SK-MEL-5 (cell line): Measurements from ENCODE around the gene RAB6A. TPM values are rescaled to one million over a fixed set of nuclear protein-coding genes. Genes with fewer than 3 reads are reported as not detected.
"Not testable (repeated sequence)": the region's sequence is repeated elsewhere in the genome, so short reads cannot be mapped to it uniquely, and the experiment has no call there.

Experiments
- DNase-seq: peaks from one replicate; pipeline ENCODE4 v3.0.0-alpha.2; 2016; ENCODE audit warnings: low read depth, low spot score
- in situ Hi-C: cut with HindIII; loops from 2 replicates; pipeline ENCODE4 v1.10.0; 2016; ENCODE audit warnings: low sequenced_read_pairs, high pct_unique_total_duplicates, low pct_unique_long_range_greater_than_20kb
- polyA plus RNA-seq, 2 experiments: library from polyadenylated mRNA; depleted of rRNA; stranded (reverse); fragments of >200 nt; gene quantifications; 2 replicates each; pipeline ENCODE4 v1.2.3, GENCODE V29; 2015
- total RNA-seq: library from RNA; depleted of rRNA; stranded (reverse); fragments of >200 nt; shearing (Covaris generic); gene quantifications from 2 replicates; pipeline ENCODE4 v1.2.3, GENCODE V29; 2014; rRNA removed

Gene RAB6A
- 78.3 and 82.4 TPM in 2 replicates for total RNA-seq
- 89.0 and 137 TPM in 2 replicates for polyA plus RNA-seq (2015; cell fraction: cytosol; rRNA removed)
- polyA plus RNA-seq (2015; cell fraction: nucleus; rRNA removed): 32.9 and 38.4 TPM in 2 replicates

DNA sequence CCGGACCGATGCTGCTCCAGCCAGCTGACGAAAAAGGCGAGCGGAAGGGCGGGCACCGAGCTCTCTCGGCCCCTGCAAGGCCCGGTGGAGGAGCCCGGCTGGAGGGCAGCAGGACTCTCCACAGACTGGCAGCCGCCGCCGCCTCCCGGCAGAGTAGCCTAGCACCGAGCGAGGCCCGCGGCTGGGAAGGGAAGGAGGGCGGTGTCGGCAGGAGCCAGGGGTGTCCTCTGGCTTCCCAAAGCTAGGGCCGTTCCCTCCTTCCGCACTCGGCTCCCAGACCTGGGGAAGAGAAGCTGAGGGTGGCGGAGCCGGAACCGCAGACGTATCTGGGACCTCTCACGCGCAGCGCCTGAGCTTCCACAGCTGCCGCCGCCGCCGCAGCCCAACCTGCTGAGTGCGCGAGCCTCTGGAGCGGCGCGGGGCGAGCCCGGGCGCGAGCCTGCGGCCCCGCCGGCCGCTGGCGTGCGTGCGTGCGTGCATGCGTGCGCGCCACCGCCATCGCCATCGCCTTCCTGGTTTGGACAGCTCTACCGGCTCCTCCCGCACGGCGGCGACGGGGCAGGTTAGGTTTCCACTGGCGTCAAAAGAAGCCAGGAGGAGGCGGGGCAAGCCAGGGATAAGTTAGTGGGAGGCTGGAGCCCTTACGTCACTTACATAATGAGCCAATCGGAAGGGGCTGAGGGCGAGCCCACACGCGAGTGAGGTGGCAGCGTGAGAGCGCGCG, at the start of gene RAB6A:
Gene RAB6A (minus strand): TSS at position 396 of the 724 bp plus-strand sequence. CDS start 439 bp downstream, outside the sequence.
- in situ Hi-C loops: no loop called here
- peak; percentile 100 for DNase-seq

DNA sequence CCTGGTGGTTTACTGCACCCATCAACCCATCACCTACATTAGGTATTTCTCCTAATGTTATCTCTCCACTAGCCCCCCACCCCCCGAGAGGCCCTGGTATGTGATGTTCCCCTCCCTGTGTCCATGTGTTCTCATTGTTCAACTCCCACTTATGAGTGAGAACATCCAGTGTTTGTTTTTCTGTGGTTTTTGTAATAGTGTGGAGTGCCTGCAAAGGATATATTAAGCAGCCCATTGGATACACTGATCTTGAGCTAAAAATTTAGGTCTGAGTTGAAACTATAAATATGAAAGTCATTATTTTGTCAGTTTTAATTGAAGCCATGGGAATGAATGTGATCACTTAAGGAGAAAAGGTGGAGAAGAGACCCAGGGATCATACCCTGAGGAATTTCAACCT, 49.8 kb upstream of the RAB6A start:
- in situ Hi-C loops: no loop called here
- no peak for DNase-seq

DNA sequence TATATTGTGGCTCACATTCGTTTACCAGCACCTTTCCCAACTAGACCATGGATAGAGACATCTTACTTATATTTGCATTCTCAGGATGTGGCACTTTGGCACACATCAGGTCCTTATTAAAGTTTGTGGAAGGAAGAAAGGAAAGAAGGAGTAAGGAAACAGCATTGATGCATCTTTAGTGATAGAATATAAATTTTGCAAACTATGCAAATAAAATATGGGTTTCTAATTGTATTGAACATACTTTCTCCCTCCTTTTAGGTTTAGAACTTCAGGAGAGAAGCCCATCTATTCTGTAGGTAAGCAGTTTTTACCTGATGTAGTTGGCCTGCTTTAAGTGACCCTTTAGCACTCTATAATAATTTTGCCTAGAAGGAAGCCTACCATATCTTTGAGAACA, 47.2 kb upstream of the RAB6A start:
- no peak for DNase-seq
- in situ Hi-C loops: no loop called here

DNA sequence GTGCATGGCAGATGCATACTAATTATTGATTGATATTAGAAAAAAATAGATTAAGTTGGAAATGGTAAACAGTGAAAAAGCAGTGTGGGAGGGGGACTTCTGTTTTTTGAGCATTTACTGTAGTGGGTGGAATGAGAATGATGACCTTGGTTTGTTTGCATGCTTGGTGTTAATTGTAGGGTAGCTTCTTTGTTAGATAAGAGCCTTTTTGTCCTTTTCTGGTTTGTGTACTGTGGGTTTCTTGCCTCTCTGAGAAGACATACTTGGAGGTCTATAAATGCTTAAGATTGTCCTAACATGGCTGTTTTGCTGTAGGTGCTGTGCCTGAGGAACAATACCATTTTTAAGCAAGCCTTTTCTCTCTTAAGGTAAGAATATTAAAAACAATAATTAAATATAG, 43.8 kb upstream of the RAB6A start:
- DNase-seq: no peak
- in situ Hi-C loops: no loop called here

DNA sequence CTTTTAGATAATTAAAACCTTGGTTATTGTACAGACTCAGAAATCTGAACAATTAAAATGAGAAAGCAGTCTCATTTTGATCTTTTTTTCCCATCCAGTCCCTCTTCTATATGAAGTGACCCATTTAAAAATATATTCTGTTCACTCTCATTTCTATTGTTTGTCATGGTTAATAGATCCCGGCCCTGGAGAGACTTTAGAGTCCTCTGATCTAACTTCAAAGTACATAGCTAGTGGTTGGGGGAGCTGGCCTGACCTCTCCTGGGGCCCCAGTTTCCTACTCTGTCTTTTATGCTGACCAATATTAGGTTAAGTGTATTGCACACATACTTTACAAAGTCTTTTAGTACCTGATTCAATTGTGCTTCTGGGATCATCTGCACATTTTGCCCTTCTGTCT, 40.3 kb upstream of the RAB6A start:
- in situ Hi-C loops: no loop called here
- no peak for DNase-seq

DNA sequence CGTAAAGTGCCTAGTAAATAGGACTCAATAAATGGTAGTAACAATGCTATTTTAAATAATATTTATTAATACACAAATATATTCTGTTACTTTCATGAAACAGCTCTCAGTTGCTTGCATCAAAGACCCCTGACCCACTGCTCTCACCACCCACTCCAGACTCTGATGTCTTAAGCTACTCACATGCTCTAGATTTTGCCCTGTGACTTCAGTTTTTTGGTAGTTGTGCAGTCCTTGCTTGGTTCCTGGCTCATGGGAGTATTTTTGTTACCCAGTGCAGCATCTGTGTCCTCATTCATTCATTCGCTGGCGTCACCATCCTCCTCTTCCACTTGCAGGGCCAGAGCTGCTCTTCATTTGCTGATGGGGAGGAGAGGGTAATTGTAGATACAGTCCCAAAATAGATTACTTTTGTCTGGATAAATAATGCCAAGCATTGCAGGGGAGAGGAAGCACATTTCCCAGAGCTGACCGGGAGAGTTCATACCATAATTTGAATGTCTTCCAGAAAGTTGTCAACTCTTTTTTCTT, 39.5 kb upstream of the RAB6A start:
- DNase-seq: no peak
- in situ Hi-C loops: no loop called here

DNA sequence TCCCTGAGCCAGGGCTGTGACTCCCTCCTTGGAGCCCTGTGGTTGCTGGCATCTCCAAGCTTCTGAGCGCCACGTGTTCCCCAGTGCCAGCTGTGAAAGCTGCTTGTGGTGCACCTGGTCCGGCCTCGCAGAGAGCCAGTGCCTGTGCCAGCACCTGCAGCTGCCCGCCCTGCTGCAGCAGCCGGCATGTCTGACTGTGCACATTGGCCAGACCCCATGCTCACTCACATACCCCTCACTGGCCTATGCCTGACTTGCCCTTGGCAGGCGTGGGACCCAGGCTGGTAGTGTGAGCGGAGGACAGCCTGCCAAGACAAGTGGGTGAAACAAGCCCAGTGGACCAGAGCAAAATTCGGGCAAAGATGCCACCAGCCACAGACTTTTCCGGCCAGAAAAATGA, 36.6 kb upstream of the RAB6A start:
- no peak for DNase-seq
- in situ Hi-C loops: no loop called here

DNA sequence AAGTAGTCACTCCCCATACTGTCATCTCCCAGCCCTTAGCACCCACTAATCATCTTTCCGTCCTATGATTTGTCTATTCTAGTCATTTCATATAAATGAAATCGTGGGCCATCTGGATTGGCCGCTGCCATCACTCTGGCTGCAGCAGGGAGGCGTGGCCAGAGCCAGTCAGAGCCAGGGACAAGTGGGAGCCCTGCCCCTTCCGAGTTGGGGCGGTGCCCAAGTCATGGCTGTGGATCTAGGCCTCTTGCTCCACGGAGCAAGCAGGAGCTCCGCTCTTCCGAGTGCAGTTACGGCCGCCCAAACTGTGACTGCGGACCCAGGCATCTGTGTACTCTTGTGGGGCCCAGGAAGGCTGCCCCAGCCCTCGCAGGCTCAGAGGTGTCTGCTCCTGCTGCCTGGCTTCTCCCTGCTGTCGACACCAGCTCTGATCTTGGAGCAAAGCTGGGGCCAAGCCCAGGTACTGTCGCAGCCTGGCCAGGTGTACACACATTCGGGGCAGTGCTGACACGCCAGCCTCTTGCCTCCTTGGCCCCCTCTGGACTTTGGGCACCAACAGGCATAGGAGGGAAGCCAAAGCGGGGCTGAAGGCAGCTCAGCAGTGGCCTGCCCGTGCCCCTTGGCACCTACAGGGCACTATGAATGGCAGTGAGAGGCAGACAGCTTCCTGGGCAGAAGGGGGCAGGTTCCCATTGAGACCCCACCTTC, 35.2 kb upstream of the RAB6A start:
- in situ Hi-C loops: no loop called here
- peak; percentile 37 for DNase-seq

DNA sequence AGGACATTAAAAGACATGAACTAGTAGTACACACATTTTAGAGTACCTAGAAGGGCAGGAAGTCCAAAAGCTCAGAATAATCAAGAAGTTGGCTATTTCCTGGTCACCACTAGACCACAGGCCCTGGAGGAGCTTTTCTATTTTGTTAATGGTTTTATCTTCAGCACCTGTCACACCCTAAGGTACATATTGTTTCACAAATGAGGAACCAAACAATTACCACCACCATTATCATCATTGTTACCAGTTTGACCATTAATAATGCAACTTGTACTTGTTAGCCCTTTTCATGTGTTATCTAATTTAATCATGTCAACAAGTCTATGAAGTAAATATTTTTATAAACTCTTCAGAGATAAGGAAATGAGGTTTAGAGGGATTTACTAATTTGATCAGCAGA, 31.7 kb upstream of the RAB6A start:
- in situ Hi-C loops: no loop called here
- no peak for DNase-seq

DNA sequence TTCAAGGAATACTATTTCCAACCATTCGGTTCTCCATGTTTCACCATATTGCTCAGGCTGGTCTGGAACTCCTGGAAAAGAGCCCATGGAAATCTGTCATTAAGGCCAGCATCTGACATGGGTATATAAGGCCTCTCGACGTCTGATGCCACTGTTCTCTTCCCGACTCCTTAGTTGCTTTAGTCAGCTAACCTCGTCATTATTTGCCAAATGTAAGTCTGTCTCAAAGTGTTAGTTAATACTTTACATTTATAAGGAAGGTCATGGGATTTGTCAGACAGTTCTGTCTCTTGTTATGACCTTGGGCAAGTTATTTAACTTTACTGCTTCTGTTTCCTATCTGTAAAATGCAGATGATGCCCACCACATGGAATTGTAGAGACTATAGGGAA, 28.4 kb upstream of the RAB6A start:
- in situ Hi-C loops: no loop called here
- DNase-seq: peak; percentile 25

DNA sequence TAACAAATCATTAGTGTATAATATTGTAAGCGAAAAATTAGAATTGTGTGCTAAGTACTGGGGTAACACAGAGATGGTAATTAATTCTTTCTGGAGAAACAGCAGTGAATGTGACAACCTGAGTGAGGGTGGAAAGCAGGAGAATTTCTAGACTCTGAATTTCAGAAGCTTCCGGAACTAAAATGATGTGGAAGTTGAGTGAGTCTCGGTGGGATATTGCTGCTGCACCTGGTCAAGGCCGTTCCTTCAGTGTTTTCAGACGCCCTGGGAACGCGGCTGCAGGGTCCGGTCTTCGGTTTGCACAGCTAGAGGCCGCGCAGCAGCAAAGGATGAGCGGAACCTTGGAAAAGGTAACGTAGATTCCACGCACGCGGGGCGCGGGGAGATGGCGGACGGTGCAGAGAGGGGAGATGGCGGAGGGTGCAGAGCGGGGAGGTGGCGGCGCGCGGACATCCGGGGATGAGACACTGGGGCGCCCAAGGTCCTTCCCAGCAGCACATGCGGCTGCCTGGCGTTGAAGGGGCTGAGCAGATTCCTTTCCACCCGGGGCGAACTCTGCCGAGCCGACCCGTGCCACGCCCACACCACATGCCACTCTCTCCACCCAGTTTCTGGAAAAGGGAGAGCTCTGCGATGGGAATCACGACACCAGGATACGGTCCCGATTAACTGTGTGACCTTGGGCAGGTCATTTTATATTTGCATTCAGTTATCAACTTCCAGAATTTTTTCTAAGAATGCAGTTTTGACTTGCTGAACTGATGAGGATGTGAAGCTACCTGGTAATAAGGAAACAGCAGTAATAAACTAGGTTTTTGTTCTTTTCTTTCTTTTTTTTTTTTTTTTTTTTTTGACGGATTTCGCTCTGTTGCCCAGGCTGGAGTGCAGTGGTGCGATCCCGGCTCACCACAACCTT, 27.0 kb upstream of the RAB6A start, which contains the start of gene MRPL48:
Gene MRPL48 (plus strand): TSS at position 232 of the 916 bp plus-strand sequence. CDS start 98 bp downstream, at position 330.
- in situ Hi-C loops: no loop called here

DNA sequence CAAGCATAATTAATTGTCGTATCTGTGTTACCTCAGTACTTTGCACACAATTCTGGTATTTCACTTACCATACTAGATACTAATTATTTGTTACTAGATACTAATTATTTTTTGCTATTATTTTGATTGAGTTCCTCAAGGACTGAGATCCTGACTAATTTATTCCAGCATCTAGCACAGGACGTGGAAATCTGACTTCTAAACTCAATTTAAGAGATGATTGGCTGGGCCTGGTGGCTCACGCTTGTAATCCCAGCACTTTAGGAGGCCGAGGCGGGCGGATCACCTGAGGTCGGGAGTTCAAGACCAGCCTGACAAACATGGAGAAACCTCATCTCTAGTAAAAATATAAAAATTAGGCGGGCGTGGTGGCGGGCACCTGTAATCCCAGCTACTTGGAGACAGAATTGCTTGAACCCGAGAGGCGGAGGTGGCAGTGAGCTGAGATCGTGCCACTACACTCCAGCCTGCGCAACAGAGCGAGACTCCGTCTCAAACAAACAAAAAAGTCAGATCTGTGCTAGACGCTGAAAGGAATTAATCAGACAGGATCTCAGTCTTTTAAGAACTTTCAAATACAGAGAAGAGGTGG, 26.3 kb upstream of the RAB6A start:
- in situ Hi-C loops: no loop called here

More for the DNA sequence above, 27.0 kb upstream of the RAB6A start, which contains the start of gene MRPL48:
- peak; percentile 99 for DNase-seq

DNA sequence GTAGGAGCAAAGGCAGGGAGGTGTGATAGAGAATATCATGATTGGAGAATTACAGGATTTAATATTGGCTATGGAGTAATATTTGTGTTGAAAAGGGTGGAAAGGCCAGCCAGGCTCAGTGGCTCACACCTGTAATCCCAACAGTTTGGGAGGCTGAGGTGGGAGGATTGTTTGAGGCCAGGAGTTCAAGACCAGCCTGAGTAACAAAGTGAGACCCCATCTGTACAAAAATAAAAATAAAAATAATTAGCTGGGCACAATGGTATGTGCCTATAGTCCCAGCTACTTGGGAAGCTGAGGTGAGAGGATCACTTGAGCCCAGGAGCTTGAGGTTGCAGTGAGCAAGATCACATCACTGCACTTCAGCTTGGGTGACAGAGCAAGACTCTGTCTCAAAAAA, 24.6 kb upstream of the RAB6A start:
- in situ Hi-C loops, DNase-seq: not testable (repeated sequence)

More for the DNA sequence above, 26.3 kb upstream of the RAB6A start:
- DNase-seq: no peak

DNA sequence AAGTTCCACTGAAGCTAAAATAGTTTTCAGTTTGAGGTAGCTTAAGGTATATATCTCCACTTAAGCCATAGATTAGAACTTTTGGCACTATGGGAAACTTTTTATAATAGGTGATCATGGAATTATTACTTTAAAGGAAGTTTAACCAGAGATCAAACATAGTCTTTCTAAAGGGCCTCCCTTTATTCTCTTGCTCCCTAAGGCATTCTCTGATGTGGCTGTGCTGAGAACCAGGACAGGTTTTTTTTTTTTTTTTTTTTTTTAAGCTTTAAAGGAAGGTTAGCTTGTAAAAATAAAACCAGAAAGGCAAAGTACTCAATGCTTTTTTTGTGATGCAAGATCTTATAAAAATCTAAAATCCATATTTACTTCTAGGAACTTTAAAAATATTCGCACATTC, 23.9 kb upstream of the RAB6A start:
- in situ Hi-C loops: no loop called here
- DNase-seq: no peak

DNA sequence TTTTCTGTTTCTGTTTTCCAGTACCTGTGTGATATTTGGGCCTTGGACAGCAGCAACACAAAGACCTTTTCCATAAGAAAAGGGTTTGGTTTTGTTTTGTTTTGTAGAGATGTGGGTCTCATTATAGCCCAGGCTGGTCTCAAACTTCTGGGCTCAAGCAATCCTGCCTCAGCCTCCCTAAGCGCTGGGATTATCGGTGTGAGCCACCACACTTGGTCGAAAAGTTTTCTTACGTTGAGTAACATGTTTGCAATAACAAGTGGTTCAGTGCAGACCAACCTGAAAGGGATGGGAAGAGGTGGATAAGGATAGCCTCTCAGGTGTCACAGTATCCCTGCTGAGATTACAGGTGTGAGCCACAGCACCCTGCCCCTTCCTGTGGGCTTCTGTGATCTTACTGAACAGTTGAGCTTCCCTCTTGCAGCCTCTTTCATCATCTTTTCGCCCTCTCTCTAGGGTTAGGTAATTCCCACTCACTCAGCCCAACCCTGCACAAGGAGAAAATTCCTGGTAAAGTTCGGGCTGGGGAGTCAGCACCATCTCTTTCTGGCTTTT, 23.3 kb upstream of the RAB6A start:
- in situ Hi-C loops: no loop called here
- no peak for DNase-seq

DNA sequence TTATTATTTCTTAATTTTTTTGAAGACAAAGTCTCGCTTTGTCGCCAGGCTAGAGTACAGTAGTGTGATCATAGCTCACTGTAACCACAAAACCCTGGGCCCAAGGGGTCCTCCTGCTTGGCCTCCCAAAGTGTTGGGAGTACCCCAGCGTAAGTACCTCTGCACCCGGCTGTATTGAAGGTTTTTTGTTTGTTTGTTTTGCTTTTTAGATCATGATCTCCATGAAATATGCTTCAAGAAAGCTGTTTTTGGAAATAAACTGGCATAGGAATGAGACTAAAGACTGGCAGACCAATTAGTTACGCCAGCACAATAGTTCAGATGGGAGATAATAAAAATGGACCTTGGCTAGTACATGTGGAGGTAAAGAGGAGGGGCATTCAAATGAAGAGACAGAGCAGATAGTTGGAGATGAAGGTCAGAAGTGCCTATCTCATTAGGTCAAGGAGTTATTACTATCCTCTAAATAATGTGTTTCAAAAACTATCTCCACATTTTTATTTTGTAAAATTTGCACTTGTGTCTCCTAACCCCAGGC, 22.7 kb upstream of the RAB6A start:
- in situ Hi-C loops: no loop called here

DNA sequence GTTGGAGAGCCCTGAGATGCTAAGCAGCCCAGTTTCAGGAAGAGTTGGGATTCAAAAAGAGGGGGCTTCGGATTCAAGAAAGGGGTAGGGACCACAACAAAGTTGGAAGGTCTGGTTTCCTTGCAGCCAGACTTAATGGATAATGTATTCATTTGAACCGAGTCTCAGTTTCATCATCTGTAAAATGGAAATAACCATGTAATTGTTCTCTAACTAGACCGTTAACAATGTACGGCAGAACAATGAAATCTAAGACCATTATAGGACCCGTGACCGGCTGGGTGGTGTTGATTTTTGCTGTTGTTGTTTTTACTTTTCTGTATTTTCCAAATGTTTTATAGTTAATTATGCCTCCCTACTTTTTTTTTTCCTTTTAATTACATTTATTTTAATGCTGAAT, 20.4 kb upstream of the RAB6A start:
- in situ Hi-C loops: no loop called here
- DNase-seq: no peak

More for the DNA sequence above, 22.7 kb upstream of the RAB6A start:
- DNase-seq: no peak
